NCI-H1930 (cell line): ENCODE results near the gene SETD1B.
"Not testable (repeated sequence)": the region's sequence is repeated elsewhere in the genome, so short reads cannot be mapped to it uniquely, and the experiment has no call there.

Experiments used
- DNase-seq, 2 experiments: peaks; one replicate each; lab custom pipeline; 2025; lab: John Stamatoyannopoulos, UW

SETD1B gene

GRCh38 chr12:121825041-121825523 lies 21.3 kb downstream of the SETD1B start:
- DNase-seq = no peak

GRCh38 chr12:121826318-121827150 lies 22.7 kb downstream of the SETD1B start:
- no peak for DNase-seq

DNA sequence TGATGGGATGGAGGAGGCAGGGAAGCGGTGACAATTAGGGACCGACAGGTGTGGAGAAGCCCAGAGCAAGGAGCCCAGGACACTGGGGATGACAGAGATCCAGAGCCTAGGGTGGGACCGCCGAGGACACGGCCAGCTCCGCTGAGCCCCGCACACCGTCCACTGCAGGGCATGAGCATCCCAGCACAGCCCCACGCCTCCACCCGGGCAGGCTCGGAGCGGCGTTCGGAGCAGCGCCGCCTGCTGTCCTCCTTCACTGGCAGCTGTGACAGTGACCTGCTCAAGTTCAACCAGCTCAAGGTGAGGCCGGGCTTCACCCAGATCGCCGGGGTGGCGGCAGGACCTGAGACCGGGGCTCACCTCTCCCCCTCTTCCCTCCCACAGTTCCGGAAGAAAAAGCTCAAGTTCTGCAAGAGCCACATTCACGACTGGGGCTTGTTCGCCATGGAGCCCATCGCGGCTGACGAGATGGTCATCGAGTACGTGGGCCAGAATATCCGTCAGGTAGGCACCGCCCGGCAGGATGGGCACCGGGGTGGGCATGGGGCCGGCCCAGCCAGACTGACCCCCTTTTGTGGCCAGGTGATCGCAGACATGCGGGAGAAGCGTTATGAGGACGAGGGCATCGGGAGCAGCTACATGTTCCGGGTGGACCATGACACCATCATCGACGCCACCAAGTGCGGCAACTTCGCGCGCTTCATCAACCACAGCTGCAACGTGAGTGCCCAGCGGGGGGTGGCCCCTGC lies 23.7 kb downstream of the SETD1B start:
- no peak for DNase-seq

DNA sequence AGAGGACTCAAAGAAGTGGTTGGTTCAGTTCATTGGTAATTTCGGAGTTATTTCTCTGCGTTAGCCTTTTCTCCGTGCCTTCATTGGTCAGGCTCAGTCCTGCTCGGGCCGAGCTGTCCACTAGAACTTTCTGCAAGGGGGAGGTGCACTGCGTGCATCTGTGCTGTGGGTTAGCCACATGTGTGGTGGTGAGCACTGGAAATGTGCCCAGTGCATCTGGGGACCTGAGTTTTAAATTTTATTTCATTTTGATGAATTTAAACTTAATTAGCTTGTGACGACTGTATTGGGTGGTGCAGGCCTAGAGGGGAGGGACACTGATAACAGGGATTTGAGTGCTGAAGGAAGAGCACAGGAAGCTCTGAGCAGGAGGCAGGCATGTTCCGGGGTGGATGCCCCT lies 24.5 kb downstream of the SETD1B start:
- no peak for DNase-seq

DNA sequence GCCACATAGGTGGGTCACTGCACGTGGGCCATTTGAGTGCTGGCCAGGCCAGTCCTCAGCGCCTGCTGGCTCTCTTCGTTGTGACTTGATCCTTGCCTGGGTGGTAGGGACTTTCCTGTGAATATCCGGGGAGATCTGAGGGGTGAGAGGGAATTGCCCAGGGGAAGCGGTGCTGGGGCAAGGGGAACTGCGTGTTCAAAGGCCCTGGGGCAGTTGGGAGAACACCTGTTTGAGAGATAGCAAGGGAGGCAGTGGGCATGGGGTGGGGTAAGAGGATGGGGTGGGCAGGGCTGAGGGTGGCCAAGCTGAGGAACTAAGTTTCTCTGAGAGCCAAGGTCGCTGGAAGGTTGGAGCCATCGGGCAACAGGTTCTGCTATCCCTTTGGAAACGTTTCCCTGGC lies 25.0 kb downstream of the SETD1B start:
- no peak for DNase-seq

DNA sequence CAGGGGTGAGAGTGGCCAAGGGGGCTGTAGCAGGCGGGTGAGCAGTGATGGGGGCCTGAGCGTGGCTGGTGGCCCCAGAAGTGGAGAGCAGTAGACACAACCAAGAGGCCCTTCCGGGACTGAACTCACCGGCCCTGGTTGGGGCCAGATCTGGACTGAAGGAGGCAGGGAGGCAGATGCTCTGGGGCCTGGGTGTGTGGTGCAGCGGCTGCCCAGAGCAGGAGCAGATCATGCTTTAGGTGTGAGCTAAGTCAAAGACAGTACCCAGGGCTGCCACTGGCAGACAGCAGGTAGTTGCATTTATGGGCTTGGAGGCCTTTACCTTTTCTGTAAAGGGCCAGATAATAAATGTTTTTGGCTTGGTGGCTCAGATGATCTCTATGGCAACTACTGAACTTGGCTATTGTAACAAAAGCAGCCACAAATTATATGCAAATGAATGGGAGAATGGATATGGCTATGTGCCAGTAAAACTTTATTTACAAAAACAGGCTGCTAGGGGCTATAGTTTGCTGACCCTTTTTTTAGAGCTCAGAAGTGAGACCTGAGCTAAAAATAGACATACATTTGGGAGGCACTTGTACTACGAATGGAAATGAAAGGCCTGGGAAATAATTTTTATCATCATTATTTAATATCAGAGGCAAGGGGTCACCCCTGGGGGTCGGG lies 25.6 kb downstream of the SETD1B start:
- DNase-seq = no peak

DNA sequence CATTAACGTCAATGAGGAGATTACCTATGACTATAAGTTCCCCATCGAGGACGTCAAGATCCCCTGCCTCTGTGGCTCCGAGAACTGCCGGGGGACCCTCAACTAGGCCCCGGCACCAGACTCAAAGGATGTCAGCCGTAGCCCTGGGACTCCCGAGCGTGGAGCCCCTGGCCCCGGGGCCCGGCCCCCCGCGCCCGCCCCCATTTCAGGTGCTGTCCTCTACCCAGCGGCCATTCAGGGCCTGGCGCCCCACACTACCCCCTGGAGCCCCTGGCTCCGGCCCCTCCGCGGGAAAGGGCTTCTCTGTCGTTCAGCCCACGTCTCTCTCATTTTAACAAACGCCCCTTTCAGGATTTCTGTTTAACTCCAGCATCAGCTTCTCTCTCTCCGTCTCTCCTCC lies 26.3 kb downstream of the SETD1B start:
- DNase-seq = no peak

DNA sequence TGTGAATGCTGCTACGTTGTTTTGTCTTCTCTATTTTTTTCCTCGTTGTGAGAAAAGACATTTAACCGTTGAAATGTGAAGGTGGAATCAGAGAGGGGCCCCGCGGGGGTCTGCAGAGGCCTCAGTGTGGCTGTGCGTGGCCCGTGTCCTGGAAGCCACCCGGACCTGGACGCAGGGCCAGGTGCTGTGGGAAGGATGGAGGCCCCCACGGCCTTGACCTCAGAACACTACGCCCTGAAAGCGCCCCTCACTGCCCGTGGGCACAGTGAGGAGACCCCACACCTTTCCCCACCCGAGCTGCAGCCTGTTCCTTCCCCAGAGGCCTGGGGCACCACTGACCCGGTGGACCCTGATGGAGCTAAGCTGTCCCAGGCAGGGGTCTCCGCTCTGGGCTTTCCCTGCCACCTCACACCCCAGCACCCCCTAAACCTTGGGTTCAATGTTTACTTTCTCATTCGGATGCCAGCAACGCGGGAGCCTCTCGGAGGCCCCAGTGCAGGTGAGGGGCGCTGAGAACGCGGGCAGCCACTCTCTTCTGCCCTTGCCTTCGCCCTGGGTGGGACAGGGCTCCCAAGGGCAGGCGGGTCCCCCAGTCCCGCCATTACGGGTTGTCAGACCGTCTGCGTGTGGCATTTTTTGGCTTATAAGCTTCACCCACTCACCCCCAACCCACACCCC lies 26.9 kb downstream of the SETD1B start:
- no peak for DNase-seq

- no peak for DNase-seq
These were observed 27.9 kb downstream of the SETD1B start for GRCh38 chr12:121831571-121832245.

GRCh38 chr12:121837680-121838079 lies 33.9 kb downstream of the SETD1B start:
- no peak for DNase-seq

- no peak for DNase-seq
These were observed 34.3 kb downstream of the SETD1B start for GRCh38 chr12:121838126-121838525.

GRCh38 chr12:121839106-121839992 lies 35.5 kb downstream of the SETD1B start:
- peak; percentile 96 to 97 for DNase-seq

DNA sequence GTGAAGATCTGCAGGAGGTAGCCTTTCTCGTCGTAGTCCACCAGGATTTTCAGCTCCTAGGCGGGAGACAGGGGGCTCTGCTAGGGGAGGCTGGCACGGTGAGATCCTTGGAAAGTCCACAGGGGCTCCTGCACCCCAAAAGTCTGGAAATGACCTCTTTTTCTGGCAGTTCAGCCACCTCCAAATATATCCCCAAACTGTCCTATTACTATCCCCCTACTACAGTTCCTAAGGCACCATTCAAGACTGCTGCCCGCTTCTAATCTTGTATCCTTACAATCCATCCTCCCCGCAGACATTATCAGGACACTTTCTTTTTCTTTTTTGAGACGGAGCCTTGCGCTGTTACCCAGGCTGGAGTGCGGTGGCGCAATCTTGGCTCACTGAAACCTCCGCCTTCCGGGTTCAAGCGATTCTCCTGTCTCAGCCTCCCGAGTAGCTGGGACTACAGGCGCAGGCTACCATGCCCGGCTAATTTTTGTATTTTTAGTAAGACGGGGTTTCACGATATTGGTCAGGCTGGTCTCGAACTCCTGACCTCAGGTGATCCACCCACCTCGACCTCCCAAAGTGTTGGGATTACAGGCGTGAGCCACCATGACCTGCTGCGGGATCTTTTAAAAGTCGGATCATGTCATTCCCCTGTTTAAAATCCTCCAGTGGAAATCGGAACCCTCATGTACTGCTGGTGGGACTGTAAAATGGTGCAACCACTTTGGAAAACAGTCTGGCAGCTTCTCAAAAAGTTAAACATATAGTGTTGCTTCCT lies 36.4 kb downstream of the SETD1B start:
- DNase-seq = no peak

DNA sequence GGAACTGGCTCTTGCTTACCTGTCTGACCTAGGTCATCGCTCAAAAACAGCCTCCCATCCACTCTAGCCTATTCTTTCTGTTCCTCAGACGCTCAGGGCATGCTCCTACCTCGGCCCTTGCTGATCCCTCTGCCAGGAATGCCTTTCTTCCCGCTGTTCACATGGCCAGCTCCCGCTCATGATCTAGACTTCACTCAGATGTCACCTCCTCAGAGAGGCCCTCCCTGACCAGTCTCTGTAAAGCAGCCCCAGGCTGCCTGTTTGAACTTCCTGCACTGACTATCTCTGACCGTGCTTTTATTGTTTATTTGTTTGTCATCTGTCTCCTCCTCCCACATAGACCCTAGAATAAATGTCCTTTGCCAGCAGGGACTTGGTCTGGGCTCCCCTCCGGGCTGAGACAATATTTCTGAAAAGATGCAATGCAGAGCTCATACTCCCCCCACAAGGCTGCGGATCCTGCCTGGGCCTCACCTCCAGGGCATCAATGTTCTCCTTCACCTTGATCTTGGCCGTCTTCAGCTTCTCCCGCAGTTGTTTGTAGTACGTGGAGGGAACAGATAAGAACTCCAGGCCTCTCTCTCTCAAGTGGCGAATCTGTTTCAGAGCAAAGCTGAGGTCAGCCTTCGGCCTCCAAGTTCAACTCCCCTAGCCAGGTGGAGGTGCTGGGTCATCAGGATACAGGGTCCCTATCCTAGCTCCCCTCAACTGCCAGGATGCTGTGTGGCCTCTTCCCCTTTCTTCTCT lies 39.6 kb downstream of the SETD1B start:
- no peak for DNase-seq

GRCh38 chr12:121845701-121846100 lies 41.9 kb downstream of the SETD1B start:
- DNase-seq = no peak

GRCh38 chr12:121849211-121849610 lies 45.4 kb downstream of the SETD1B start:
- DNase-seq = no peak

DNA sequence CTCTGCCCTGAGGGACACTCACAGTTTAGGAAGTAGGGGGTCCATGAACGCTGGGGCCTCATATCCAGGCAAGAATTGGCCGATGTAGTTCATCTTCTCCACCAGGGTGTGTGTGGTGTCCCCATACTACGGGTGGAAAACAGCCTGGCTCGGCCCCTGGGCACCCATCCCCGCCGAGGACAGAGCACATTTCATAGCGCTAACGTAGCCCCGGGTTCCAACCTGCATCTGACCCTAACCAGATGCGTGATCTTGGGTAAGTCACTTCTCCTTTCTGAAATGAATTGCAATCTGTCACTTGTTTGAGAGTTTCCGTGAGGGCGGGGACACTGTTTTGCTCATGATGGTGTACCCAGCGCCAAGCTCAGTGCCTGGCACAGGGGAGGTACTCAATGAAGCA lies 45.9 kb downstream of the SETD1B start:
- no peak for DNase-seq

GRCh38 chr12:121852392-121852791 lies 48.6 kb downstream of the SETD1B start:
- not testable (repeated sequence) for DNase-seq
